Prostate gland (tissue), 2 donors: ENCODE measurements around the gene TMTC2.

Source experiments
- POLR2A ChIP-seq: fragments of 450-650 bp; IDR thresholded peaks from one replicate; pipeline ENCODE4 v1.6.1; 2016; ENCODE audit warnings: antibody characterized with exemption, mild to moderate bottlenecking
- POLR2AphosphoS5 ChIP-seq: sonication (generic); formaldehyde crosslinking; IDR thresholded peaks from one replicate; pipeline ENCODE4 v1.6.1; 2017; ENCODE audit warnings: antibody characterized with exemption
- TF ChIP-seq, protein P1 (sequence below), 4 experiments: fragments of 200-600 bp in 2 of 4; fragments of 450-650 bp in 2 of 4; sonication (generic) in 2 of 4; IDR thresholded peaks; 1 replicate in 3 of 4; 2 replicates in 1 of 4; pipeline ENCODE4 v1.5.1; 2016 to 2019; ENCODE audit warnings: antibody characterized with exemption in 4 of 4, mild to moderate bottlenecking in 2 of 4, moderate library complexity in 2 of 4

DNA sequence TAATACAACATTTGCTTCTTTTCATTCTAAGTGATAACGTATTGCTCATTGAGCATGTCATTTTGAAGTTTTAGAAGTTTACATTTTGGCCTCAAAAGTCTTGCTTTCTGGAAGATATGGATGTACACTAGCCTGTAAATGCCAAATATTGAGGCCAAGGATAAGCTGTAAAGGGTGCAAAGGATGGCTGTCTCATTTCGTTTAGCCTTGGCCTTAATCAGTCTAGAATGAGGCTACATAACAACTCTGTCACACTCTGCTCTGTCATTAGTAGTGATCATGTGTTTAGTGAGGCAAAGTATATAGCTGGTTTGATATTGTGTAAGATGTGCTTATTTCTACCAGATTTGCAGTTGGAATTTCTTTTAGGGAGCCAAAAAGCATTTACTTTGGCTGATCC lies 344.5 kb downstream of the TMTC2 start:
- TF ChIP-seq POLR2A (no peak), POLR2AphosphoS5 (no peak)
- TF ChIP-seq, protein P1, sequence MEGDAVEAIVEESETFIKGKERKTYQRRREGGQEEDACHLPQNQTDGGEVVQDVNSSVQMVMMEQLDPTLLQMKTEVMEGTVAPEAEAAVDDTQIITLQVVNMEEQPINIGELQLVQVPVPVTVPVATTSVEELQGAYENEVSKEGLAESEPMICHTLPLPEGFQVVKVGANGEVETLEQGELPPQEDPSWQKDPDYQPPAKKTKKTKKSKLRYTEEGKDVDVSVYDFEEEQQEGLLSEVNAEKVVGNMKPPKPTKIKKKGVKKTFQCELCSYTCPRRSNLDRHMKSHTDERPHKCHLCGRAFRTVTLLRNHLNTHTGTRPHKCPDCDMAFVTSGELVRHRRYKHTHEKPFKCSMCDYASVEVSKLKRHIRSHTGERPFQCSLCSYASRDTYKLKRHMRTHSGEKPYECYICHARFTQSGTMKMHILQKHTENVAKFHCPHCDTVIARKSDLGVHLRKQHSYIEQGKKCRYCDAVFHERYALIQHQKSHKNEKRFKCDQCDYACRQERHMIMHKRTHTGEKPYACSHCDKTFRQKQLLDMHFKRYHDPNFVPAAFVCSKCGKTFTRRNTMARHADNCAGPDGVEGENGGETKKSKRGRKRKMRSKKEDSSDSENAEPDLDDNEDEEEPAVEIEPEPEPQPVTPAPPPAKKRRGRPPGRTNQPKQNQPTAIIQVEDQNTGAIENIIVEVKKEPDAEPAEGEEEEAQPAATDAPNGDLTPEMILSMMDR (IDR thresholded peaks at IDR 0.05): no peak
